ENCODE data around the gene SV2C. TPM values are rescaled to one million over a fixed set of nuclear protein-coding genes. Genes with fewer than 3 reads are reported as not detected.

Gene SV2C
- total and polyA plus RNA-seq, 2 of the 13 experiments (the other 11 are each of a cell fraction or from before 2014, with no cell fraction given), result not detected

DNA sequence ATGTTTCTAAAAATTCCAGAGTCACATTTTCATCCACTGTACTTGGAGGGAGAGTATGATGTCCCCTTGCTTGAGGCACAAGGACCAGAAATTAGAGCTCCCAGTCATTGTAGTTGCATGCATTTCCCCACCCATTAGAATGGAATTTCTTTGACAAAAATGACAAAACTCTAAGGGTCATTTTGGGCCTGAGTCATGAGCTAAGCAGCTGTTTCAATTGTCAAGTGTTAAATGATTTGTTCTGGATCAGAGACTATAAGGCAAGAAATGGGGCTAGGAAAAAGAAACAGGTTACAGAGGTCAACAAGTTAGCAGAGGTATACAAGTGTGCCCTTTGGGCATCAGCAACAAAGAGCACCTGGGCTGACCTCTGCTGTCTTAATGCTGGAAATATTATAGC lies 188.7 kb downstream of the SV2C start:
- Histone ChIP-seq H3K4me2 (ENCODE audit: low read depth, low read length) (no peak overlapping the region), H3K79me2 (ENCODE audit: insufficient read depth, low read length) (no peaks in the 10 kb centered on the region), H3K27ac (ENCODE audit: extremely low read length, insufficient read depth, low read length) (no peak overlapping the region), H3K4me1 (ENCODE audit: insufficient read depth, low read length) (no peaks in the 10 kb centered on the region), H3K36me3 (replicated peaks in 1 of 2; ENCODE audit: control insufficient read depth in 1 of 2, insufficient read depth in 2 of 2, low read length in 2 of 2) (no peaks in the 10 kb centered on the region), H4K20me1 (ENCODE audit: insufficient read depth, low read length) (no peaks in the 10 kb centered on the region), H3K9me3 (ENCODE audit: low read length) (peaks cover 7% of the 10 kb centered on the region; the same call in 1 of the 2 replicates), H2AFZ (ENCODE audit: low read length) (no peak overlapping the region), H3K4me3 (replicated peaks in 1 of 3; ENCODE audit: insufficient read depth in 1 of 3, low read depth in 2 of 3, low read length in 3 of 3) (no peak overlapping the region), H3K27me3 (ENCODE audit: control insufficient read depth in 1 of 2, insufficient read depth in 2 of 2, low read length in 2 of 2) (peaks cover 1 to 10% of the 10 kb centered on the region in 2 experiments; a peak in 3 of 5 replicates), H3K9ac (ENCODE audit: insufficient read depth, low read depth, low read length) (no peak overlapping the region)
- no peak for TF ChIP-seq TRIM24 (CRISPR knock-in tag; IDR thresholded peaks at IDR 0.05)
- TF ChIP-seq ZFAT (CRISPR knock-in tag; conservative IDR thresholded peaks at IDR 0.05), result no peak
- TF ChIP-seq ZBTB1 (CRISPR knock-in tag; IDR thresholded peaks at IDR 0.05; ENCODE audit: borderline replicate concordance), result no peak
- TF ChIP-seq ZNF3 (CRISPR knock-in tag; IDR thresholded peaks at IDR 0.05), result no peak
- no peak for TF ChIP-seq ZNF660 (CRISPR knock-in tag; IDR thresholded peaks at IDR 0.05; ENCODE audit: borderline replicate concordance, low read depth)
- no peak for TF ChIP-seq SCMH1 (CRISPR knock-in tag; IDR thresholded peaks at IDR 0.05; ENCODE audit: borderline replicate concordance)
- TF ChIP-seq PHF5A (CRISPR knock-in tag; IDR thresholded peaks at IDR 0.05; ENCODE audit: low read depth, unreplicated experiment), result no peak
- TF ChIP-seq TBX3 (IDR thresholded peaks at IDR 0.05; ENCODE audit: borderline replicate concordance), result no peak
- in situ Hi-C loops (cut with HindIII; ENCODE audit: extremely low pct_ligation_motif_present, low pct_unique_long_range_greater_than_20kb) (no loop called here), intact Hi-C loops (cut with micrococcal nuclease; ENCODE audit: unreplicated experiment) (no loop called here)
- CTCF ChIA-PET (ENCODE audit: low intra/inter-chr PET ratio, low total read pairs), result no interaction called here
- BruUV-seq (replicated peaks), result no TSS peak
- FAIRE-seq (no peak), DNase-seq (ENCODE audit: low spot score) (no peak), ATAC-seq (no peak)
- POLR2A ChIA-PET, result no interaction called here

GRCh38 chr5:76273206-76273885 lies 190.2 kb downstream of the SV2C start:
- intact Hi-C loops (cut with micrococcal nuclease; ENCODE audit: unreplicated experiment) (no loop called here), in situ Hi-C loops (cut with HindIII; ENCODE audit: extremely low pct_ligation_motif_present, low pct_unique_long_range_greater_than_20kb) (no loop called here)
- Histone ChIP-seq H3K36me3 (replicated peaks in 1 of 2; ENCODE audit: control insufficient read depth in 1 of 2, insufficient read depth in 2 of 2, low read length in 2 of 2) (no peaks in the 10 kb centered on the region), H3K27ac (ENCODE audit: extremely low read length, insufficient read depth, low read length) (no peak overlapping the region), H3K9ac (ENCODE audit: insufficient read depth, low read depth, low read length) (no peak overlapping the region), H3K4me2 (ENCODE audit: low read depth, low read length) (no peak overlapping the region), H3K4me3 (replicated peaks in 1 of 3; ENCODE audit: insufficient read depth in 1 of 3, low read depth in 2 of 3, low read length in 3 of 3) (no peak overlapping the region), H3K79me2 (ENCODE audit: insufficient read depth, low read length) (no peaks in the 10 kb centered on the region), H3K9me3 (ENCODE audit: low read length) (peaks cover 7% of the 10 kb centered on the region; the same call in 1 of the 2 replicates), H4K20me1 (ENCODE audit: insufficient read depth, low read length) (no peaks in the 10 kb centered on the region), H3K4me1 (ENCODE audit: insufficient read depth, low read length) (no peaks in the 10 kb centered on the region), H3K27me3 (ENCODE audit: control insufficient read depth in 1 of 2, insufficient read depth in 2 of 2, low read length in 2 of 2) (peaks cover 0 to 5% of the 10 kb centered on the region in 2 experiments; a peak in 1 of 5 replicates), H2AFZ (ENCODE audit: low read length) (no peak overlapping the region)
- ATAC-seq (no peak), DNase-seq (ENCODE audit: low spot score) (no peak), FAIRE-seq (no peak)
- WGBS (ENCODE audit: low lambda C conversion rate), result 43% methylated on average over 8 of the region's 8 CpGs
- no TSS peak for BruUV-seq (replicated peaks)
- POLR2A ChIA-PET, result no interaction called here
- CTCF ChIA-PET (ENCODE audit: low intra/inter-chr PET ratio, low total read pairs), result no interaction called here
- no peak for TF ChIP-seq ZNF264 (CRISPR knock-in tag; IDR thresholded peaks at IDR 0.05)
- TF ChIP-seq THAP11 (CRISPR knock-in tag; IDR thresholded peaks at IDR 0.05), result no peak
- 0 out of 2 replicates have a peak, but pooled peaks have one; percentile 7 for TF ChIP-seq MAFF (IDR thresholded peaks at IDR 0.05; ENCODE audit: low read depth, low read length)
- no peak for TF ChIP-seq TEAD2 (CRISPR knock-in tag; IDR thresholded peaks at IDR 0.05)
- TF ChIP-seq REPIN1 (CRISPR knock-in tag; IDR thresholded peaks at IDR 0.05; ENCODE audit: borderline replicate concordance, low read depth), result no peak
- no peak for TF ChIP-seq EP300 (IDR thresholded peaks at IDR 0.05; ENCODE audit: low read depth in 2 of 2, low read length in 2 of 2)
- TF ChIP-seq EP300 (CRISPR knock-in tag; IDR thresholded peaks at IDR 0.05; ENCODE audit: borderline replicate concordance), result no peak
- no peak for TF ChIP-seq POLR2A (IDR thresholded peaks at IDR 0.05; ENCODE audit: insufficient read depth in 1 of 2, low read depth in 2 of 2, low read length in 2 of 2)
- no peak for TF ChIP-seq NR2C2 (CRISPR knock-in tag; IDR thresholded peaks at IDR 0.05; ENCODE audit: borderline replicate concordance)
- no peak for TF ChIP-seq ATRX (CRISPR knock-in tag; IDR thresholded peaks at IDR 0.05; ENCODE audit: borderline replicate concordance)
- TF ChIP-seq MAFK (conservative IDR thresholded peaks at IDR 0.05 in 1 of 2, IDR thresholded peaks at IDR 0.05 in 1 of 2; ENCODE audit: low read length in 2 of 2), result peak; percentile 20 to 27; a peak in 3 of 4 replicates
- TF ChIP-seq ZNF678 (CRISPR knock-in tag; IDR thresholded peaks at IDR 0.05), result no peak
- no peak for TF ChIP-seq ZNF564 (CRISPR knock-in tag; IDR thresholded peaks at IDR 0.05)
- TF ChIP-seq POLR2AphosphoS5 (IDR thresholded peaks at IDR 0.05; ENCODE audit: low read depth, low read length), result no peak
- no peak for TF ChIP-seq ZBTB7A (CRISPR knock-in tag; IDR thresholded peaks at IDR 0.05)
